Activated T-cell treated with anti-CD3 and anti-CD28 coated beads, Interleukin-2, amount 50 U/mL, for 4 hours (primary cell): ENCODE results near the gene LCOR. TPM values are rescaled to one million over a fixed set of nuclear protein-coding genes. Genes with fewer than 3 reads are reported as not detected.
A peak's percentile ranks its signal among the peaks of the same experiment; 100 is the strongest.

Source experiments
- ATAC-seq, 2 donors: fragments of 200-7000 bp; cut with Tn5 transposase; one replicate each; pipeline ENCODE4 v1.10.0; 2021
- DNase-seq: peaks from one replicate; pipeline ENCODE4 v3.0.0-alpha.2; 2020
- H3K27me3 Mint-ChIP-seq: one replicate; pipeline ENCODE4 v1.8.0; 2021; ENCODE audit warnings: low read depth, mixed read lengths
- H3K36me3 Mint-ChIP-seq: one replicate; pipeline ENCODE4 v1.8.0; 2022; ENCODE audit warnings: mixed read lengths; ENCODE audit not compliant: insufficient read depth
- H3K4me1 Mint-ChIP-seq: one replicate; pipeline ENCODE4 v1.8.0; 2021; ENCODE audit warnings: low read depth, mixed read lengths
- H3K4me3 Mint-ChIP-seq: one replicate; pipeline ENCODE4 v1.8.0; 2021; ENCODE audit warnings: mild to moderate bottlenecking, moderate library complexity, mixed read lengths
- H3K9me3 Mint-ChIP-seq: one replicate; pipeline ENCODE4 v1.8.0; 2021; ENCODE audit warnings: mixed read lengths
- total RNA-seq, 3 donors: library from RNA; stranded (reverse); gene quantifications; one replicate each; pipeline ENCODE4 v1.2.1, GENCODE V29; 2021

Gene LCOR
- total RNA-seq, 3 donors from 2014 or later = 20.0 to 23.6 (median 21.9) TPM

GRCh38 chr10:96958071-96958470, 126.0 kb downstream of the LCOR start:
- Mint-ChIP-seq H3K4me3 (no peak overlapping the region), H3K36me3 (peaks cover 29% of the 10 kb centered on the region), H3K4me1 (peaks cover 4% of the 10 kb centered on the region), H3K27me3 (no peaks in the 10 kb centered on the region), H3K9me3 (no peaks in the 10 kb centered on the region)
- ATAC-seq (no peak), DNase-seq (no peak)

GRCh38 chr10:96959733-96960132, 127.6 kb downstream of the LCOR start:
- ATAC-seq (no peak), DNase-seq (no peak)
- H3K4me3 Mint-ChIP-seq = no peak overlapping the region
- no peaks in the 10 kb centered on the region for H3K9me3 Mint-ChIP-seq
- no peaks in the 10 kb centered on the region for H3K27me3 Mint-ChIP-seq
- H3K4me1 Mint-ChIP-seq = peaks cover 4% of the 10 kb centered on the region
- H3K36me3 Mint-ChIP-seq = peaks cover 21% of the 10 kb centered on the region

- DNase-seq (no peak), ATAC-seq (no peak)
These were observed 128.8 kb downstream of the LCOR start for GRCh38 chr10:96960872-96961271.

GRCh38 chr10:96964131-96964530, 132.0 kb downstream of the LCOR start:
- H3K9me3 Mint-ChIP-seq = no peaks in the 10 kb centered on the region
- ATAC-seq (no peak), DNase-seq (no peak)
- no peaks in the 10 kb centered on the region for H3K27me3 Mint-ChIP-seq
- peaks cover 4% of the 10 kb centered on the region for H3K4me1 Mint-ChIP-seq
- H3K36me3 Mint-ChIP-seq = peaks cover 10% of the 10 kb centered on the region
- H3K4me3 Mint-ChIP-seq = no peak overlapping the region

More at GRCh38 chr10:96960872-96961271, 128.8 kb downstream of the LCOR start:
- Mint-ChIP-seq H3K9me3 (no peaks in the 10 kb centered on the region), H3K36me3 (peaks cover 11% of the 10 kb centered on the region), H3K4me1 (peaks cover 4% of the 10 kb centered on the region), H3K4me3 (no peak overlapping the region), H3K27me3 (no peaks in the 10 kb centered on the region)

- DNase-seq (no peak), ATAC-seq (no peak)
- no peaks in the 10 kb centered on the region for H3K9me3 Mint-ChIP-seq
- no peaks in the 10 kb centered on the region for H3K27me3 Mint-ChIP-seq
- H3K4me3 Mint-ChIP-seq = no peak overlapping the region
- no peaks in the 10 kb centered on the region for H3K4me1 Mint-ChIP-seq
- peaks cover 10% of the 10 kb centered on the region for H3K36me3 Mint-ChIP-seq
These were observed 135.7 kb downstream of the LCOR start for GRCh38 chr10:96967847-96968246.

- Mint-ChIP-seq H3K36me3 (peaks cover 10% of the 10 kb centered on the region), H3K9me3 (no peaks in the 10 kb centered on the region), H3K4me1 (no peaks in the 10 kb centered on the region), H3K27me3 (no peaks in the 10 kb centered on the region), H3K4me3 (no peak overlapping the region)
- no peak for DNase-seq
- no peak for ATAC-seq
These were observed 136.8 kb downstream of the LCOR start for GRCh38 chr10:96968682-96969423.

GRCh38 chr10:96971324-96971723, 139.2 kb downstream of the LCOR start:
- Mint-ChIP-seq H3K27me3 (no peaks in the 10 kb centered on the region), H3K36me3 (peaks cover 10% of the 10 kb centered on the region), H3K4me3 (no peak overlapping the region), H3K4me1 (no peaks in the 10 kb centered on the region), H3K9me3 (no peaks in the 10 kb centered on the region)
- no peak for DNase-seq
- ATAC-seq = no peak

GRCh38 chr10:96972264-96972663, 140.2 kb downstream of the LCOR start:
- ATAC-seq = no peak
- Mint-ChIP-seq H3K9me3 (no peaks in the 10 kb centered on the region), H3K36me3 (peaks cover 6% of the 10 kb centered on the region), H3K4me3 (no peak overlapping the region), H3K4me1 (no peaks in the 10 kb centered on the region), H3K27me3 (no peaks in the 10 kb centered on the region)
- DNase-seq = no peak

GRCh38 chr10:96973809-96974747, 142.0 kb downstream of the LCOR start:
- Mint-ChIP-seq H3K4me1 (peaks cover 7% of the 10 kb centered on the region), H3K27me3 (no peaks in the 10 kb centered on the region), H3K9me3 (no peaks in the 10 kb centered on the region), H3K4me3 (no peak overlapping the region), H3K36me3 (peaks cover 8% of the 10 kb centered on the region)
- DNase-seq = no peak
- ATAC-seq = no peak

GRCh38 chr10:96975136-96975535, 143.0 kb downstream of the LCOR start:
- DNase-seq (no peak), ATAC-seq (no peak)
- H3K9me3 Mint-ChIP-seq = no peaks in the 10 kb centered on the region
- H3K36me3 Mint-ChIP-seq = peaks cover 8% of the 10 kb centered on the region
- H3K27me3 Mint-ChIP-seq = no peaks in the 10 kb centered on the region
- no peak overlapping the region for H3K4me3 Mint-ChIP-seq
- H3K4me1 Mint-ChIP-seq = peaks cover 7% of the 10 kb centered on the region

- DNase-seq (no peak), ATAC-seq (peak; percentile 78 to 90)
- peaks cover 22% of the 10 kb centered on the region for H3K36me3 Mint-ChIP-seq
- no peaks in the 10 kb centered on the region for H3K9me3 Mint-ChIP-seq
- peaks cover 7% of the 10 kb centered on the region for H3K4me1 Mint-ChIP-seq
- no peaks in the 10 kb centered on the region for H3K27me3 Mint-ChIP-seq
- no peak overlapping the region for H3K4me3 Mint-ChIP-seq
These were observed 146.6 kb downstream of the LCOR start for GRCh38 chr10:96978621-96979154.

- H3K36me3 Mint-ChIP-seq = peaks cover 20% of the 10 kb centered on the region
- H3K4me1 Mint-ChIP-seq = peaks cover 9% of the 10 kb centered on the region
These were observed 150.2 kb downstream of the LCOR start for GRCh38 chr10:96982149-96982930.

GRCh38 chr10:96984541-96985131, 152.5 kb downstream of the LCOR start:
- DNase-seq (no peak), ATAC-seq (no peak)
- Mint-ChIP-seq H3K27me3 (no peaks in the 10 kb centered on the region), H3K36me3 (peaks cover 15% of the 10 kb centered on the region), H3K4me3 (no peak overlapping the region), H3K9me3 (no peaks in the 10 kb centered on the region), H3K4me1 (peaks cover 2% of the 10 kb centered on the region)

More at GRCh38 chr10:96982149-96982930, 150.2 kb downstream of the LCOR start:
- H3K27me3 Mint-ChIP-seq = no peaks in the 10 kb centered on the region
- H3K4me3 Mint-ChIP-seq = no peak overlapping the region
- DNase-seq (no peak), ATAC-seq (no peak)
- H3K9me3 Mint-ChIP-seq = no peaks in the 10 kb centered on the region
